Fibroblast of lung (primary cell): Measurements from ENCODE around the gene STON1. TPM values are rescaled to one million over a fixed set of nuclear protein-coding genes. Genes with fewer than 3 reads are reported as not detected.
"Not testable (repeated sequence)": the region's sequence is repeated elsewhere in the genome, so short reads cannot be mapped to it uniquely, and the experiment has no call there.

Experiments
- DNase-seq, 2 donors: peaks; one replicate each; pipeline versions ENCODE4 v3.0.0 to v3.0.0-alpha.2; 2010; ENCODE audit warnings: low read depth in 2 of 2
- H2AFZ ChIP-seq: 2 replicates; pipeline ENCODE4 v1.5.1; 2012; ENCODE audit warnings: low read length, control low read depth, inconsistent platforms
- H3K27ac ChIP-seq: 2 replicates; pipeline ENCODE4 v1.5.1; 2011; ENCODE audit warnings: low read length, control low read depth; ENCODE audit not compliant: insufficient read depth
- H3K27me3 ChIP-seq: 2 replicates; pipeline ENCODE4 v1.5.1; 2011; ENCODE audit warnings: mild to moderate bottlenecking, low read length; ENCODE audit not compliant: control insufficient read depth, insufficient read depth
- H3K36me3 ChIP-seq: 2 replicates; pipeline ENCODE4 v1.5.1; 2011; ENCODE audit warnings: low read length; ENCODE audit not compliant: control insufficient read depth, insufficient read depth
- H3K4me1 ChIP-seq: 2 replicates; pipeline ENCODE4 v1.5.1; 2011; ENCODE audit warnings: low read length; ENCODE audit not compliant: control insufficient read depth, insufficient read depth; ENCODE audit errors: extremely low read depth
- H3K4me2 ChIP-seq: 2 replicates; pipeline ENCODE4 v1.5.1; 2011; ENCODE audit warnings: low read length, control low read depth; ENCODE audit not compliant: insufficient read depth; ENCODE audit errors: extremely low read depth
- H3K4me3 ChIP-seq, 4 experiments: fragments of 200-600 bp in 1 of 4; sonication (generic) in 1 of 4; replicated peaks in 1 of 4; 2 replicates each; pipeline ENCODE4 v1.5.1; 2011 to 2016; ENCODE audit warnings: low read length in 4 of 4, low read depth in 3 of 4, mild to moderate bottlenecking in 3 of 4, control low read depth in 2 of 4, inconsistent platforms in 1 of 4, mixed read lengths in 1 of 4; ENCODE audit not compliant: insufficient read depth in 1 of 4; ENCODE audit errors: control extremely low read depth in 1 of 4
- H3K79me2 ChIP-seq: 2 replicates; pipeline ENCODE4 v1.5.1; 2012; ENCODE audit warnings: mild to moderate bottlenecking, low read length, inconsistent platforms; ENCODE audit not compliant: control insufficient read depth, insufficient read depth
- H3K9ac ChIP-seq: 2 replicates; pipeline ENCODE4 v1.5.1; 2011; ENCODE audit warnings: mild to moderate bottlenecking, low read length, control low read depth; ENCODE audit not compliant: insufficient read depth
- H3K9me3 ChIP-seq: 2 replicates; pipeline ENCODE4 v1.5.1; 2012; ENCODE audit warnings: low read depth, low read length; ENCODE audit not compliant: control insufficient read depth, insufficient read depth
- H4K20me1 ChIP-seq: 2 replicates; pipeline ENCODE4 v1.5.1; 2011; ENCODE audit warnings: low read length; ENCODE audit not compliant: control insufficient read depth, insufficient read depth; ENCODE audit errors: extremely low read depth
- EZH2 ChIP-seq: IDR thresholded peaks from 2 replicates; pipeline ENCODE4 v1.5.1; 2012; ENCODE audit warnings: low read length, control low read depth, mild to moderate bottlenecking; ENCODE audit errors: missing control alignments
- polyA plus RNA-seq, 2 donors: library from polyadenylated mRNA; depleted of rRNA in 1 of 2; stranded (reverse) in 1 of 2; unstranded in 1 of 2; fragments of >200 nt; gene quantifications; 2 replicates each; pipeline ENCODE4 v1.2.1, GENCODE V29; 2011 to 2012; ENCODE audit warnings: missing spikeins in 1 of 2
- total RNA-seq: library from RNA; depleted of rRNA; stranded (reverse); fragments of >200 nt; gene quantifications from 2 replicates; pipeline ENCODE4 v1.2.1, GENCODE V29; 2014
- TF ChIP-seq, protein P1 (sequence below), 2 donors: IDR thresholded peaks in 1 of 2; conservative IDR thresholded peaks in 1 of 2; 1 replicate in 1 of 2; 2 replicates in 1 of 2; pipeline ENCODE4 v1.5.1; 2011 to 2012; ENCODE audit warnings: low read length in 2 of 2, control low read depth in 1 of 2, inconsistent platforms in 1 of 2, low read depth in 1 of 2, mild to moderate bottlenecking in 1 of 2

STON1 gene
- total and polyA plus RNA-seq, 2 donors (not counting 1 experiment from before 2014, with no cell fraction given), result 11.3 to 16.7 TPM

DNA sequence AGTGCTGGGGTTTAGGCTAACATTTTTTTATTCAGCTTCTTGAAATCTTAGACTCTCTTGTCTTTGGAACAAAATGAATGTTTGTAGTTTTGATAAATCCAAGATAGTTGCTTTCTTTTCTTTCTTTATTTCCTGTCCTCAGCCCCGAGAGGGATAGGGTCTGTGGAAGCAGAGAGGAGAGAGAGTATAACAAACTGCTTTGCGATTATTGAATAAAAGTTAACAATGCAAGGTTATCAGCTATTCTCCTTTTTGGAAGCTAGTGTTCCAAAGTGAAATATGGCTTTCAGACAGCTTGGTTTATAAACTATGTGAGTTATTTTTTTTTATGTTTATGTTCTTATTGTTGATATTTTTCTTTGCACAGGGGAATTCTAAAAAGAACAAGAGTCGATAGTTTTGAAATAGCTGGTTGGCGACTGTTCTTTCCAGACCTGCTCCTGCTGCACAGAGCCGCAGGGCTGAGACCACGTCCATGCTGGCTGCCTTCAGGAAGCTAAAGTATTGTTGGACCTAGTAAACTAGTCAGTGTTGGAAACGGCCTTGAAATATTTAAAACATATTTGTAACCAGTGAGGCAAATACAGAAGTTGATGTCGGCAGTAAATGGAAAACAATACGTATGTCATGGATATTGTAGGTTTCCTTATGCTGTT, 15.5 kb upstream of the STON1 start:
- H3K27ac ChIP-seq, result no peak overlapping the region
- no peaks in the 10 kb centered on the region for H3K4me1 ChIP-seq
- peaks cover 1% of the 10 kb centered on the region for H3K36me3 ChIP-seq
- H3K27me3 ChIP-seq, result no peaks in the 10 kb centered on the region
- TF ChIP-seq, protein P1, sequence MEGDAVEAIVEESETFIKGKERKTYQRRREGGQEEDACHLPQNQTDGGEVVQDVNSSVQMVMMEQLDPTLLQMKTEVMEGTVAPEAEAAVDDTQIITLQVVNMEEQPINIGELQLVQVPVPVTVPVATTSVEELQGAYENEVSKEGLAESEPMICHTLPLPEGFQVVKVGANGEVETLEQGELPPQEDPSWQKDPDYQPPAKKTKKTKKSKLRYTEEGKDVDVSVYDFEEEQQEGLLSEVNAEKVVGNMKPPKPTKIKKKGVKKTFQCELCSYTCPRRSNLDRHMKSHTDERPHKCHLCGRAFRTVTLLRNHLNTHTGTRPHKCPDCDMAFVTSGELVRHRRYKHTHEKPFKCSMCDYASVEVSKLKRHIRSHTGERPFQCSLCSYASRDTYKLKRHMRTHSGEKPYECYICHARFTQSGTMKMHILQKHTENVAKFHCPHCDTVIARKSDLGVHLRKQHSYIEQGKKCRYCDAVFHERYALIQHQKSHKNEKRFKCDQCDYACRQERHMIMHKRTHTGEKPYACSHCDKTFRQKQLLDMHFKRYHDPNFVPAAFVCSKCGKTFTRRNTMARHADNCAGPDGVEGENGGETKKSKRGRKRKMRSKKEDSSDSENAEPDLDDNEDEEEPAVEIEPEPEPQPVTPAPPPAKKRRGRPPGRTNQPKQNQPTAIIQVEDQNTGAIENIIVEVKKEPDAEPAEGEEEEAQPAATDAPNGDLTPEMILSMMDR (conservative IDR thresholded peaks at IDR 0.05 in 1 of 2, IDR thresholded peaks at IDR 0.05 in 1 of 2; ENCODE audit: low read depth in 1 of 2, low read length in 2 of 2), result no peak
- no peak for TF ChIP-seq EZH2
- H4K20me1 ChIP-seq, result no peaks in the 10 kb centered on the region
- H3K9ac ChIP-seq, result no peak overlapping the region
- no peak overlapping the region for H3K4me2 ChIP-seq
- H2AFZ ChIP-seq, result no peak overlapping the region
- peak in 1 of 2 donors; percentile 22 for DNase-seq
- no peaks in the 10 kb centered on the region for H3K9me3 ChIP-seq
- no peak overlapping the region for H3K4me3 ChIP-seq
- H3K79me2 ChIP-seq, result no peaks in the 10 kb centered on the region

DNA sequence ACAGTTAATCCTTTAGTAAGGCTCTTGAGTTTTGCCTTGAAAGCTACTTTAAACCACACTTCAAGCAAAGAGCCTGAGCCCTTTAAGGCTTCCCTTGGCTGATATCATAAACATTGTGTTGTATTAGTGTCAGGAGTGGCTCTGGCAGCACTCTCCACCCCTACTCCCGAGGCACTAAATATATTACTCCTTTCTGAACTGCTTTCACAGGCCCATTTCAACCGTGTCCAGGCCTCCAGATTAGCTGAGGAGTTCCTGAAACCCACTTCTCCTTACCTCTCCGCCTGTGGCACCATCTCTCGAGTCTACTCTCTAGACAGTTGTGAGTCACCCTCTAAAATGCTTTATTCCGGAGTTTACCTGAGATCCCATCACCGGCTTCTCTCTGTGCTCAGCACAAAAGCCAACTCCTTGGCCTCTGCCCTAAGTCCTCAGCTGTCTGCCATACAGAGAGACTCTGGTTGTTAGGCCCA, 14.4 kb upstream of the STON1 start:
- H2AFZ ChIP-seq, result no peak overlapping the region
- DNase-seq, result no peak
- H4K20me1 ChIP-seq, result no peaks in the 10 kb centered on the region
- no peak overlapping the region for H3K27ac ChIP-seq
- no peak overlapping the region for H3K9ac ChIP-seq
- H3K4me1 ChIP-seq, result no peaks in the 10 kb centered on the region
- no peaks in the 10 kb centered on the region for H3K27me3 ChIP-seq
- no peak overlapping the region for H3K4me3 ChIP-seq
- H3K4me2 ChIP-seq, result no peak overlapping the region
- H3K36me3 ChIP-seq, result peaks cover 1% of the 10 kb centered on the region
- no peaks in the 10 kb centered on the region for H3K9me3 ChIP-seq
- no peaks in the 10 kb centered on the region for H3K79me2 ChIP-seq
- TF ChIP-seq EZH2, result no peak
- TF ChIP-seq, protein P1 (conservative IDR thresholded peaks at IDR 0.05 in 1 of 2, IDR thresholded peaks at IDR 0.05 in 1 of 2; ENCODE audit: low read depth in 1 of 2, low read length in 2 of 2), result no peak

DNA sequence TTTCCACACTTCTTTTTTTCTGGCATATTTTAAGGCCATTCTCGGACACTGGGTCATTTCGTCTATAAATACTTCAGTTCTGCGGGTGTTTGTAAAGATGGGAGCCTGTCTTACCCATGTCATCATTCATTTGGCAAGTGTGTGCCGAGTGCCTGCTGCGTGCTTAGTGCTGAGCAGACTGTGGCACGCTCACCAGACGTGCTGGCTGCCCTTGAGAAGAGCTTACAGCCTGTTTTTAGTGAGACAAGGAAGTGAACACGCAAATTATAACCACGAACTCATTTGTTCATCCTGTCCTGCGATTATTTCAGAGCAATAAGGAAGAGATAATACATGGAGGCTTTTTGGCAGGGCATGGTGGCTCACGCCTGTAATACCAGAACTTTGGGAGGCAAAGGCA, 10.4 kb upstream of the STON1 start:
- Histone ChIP-seq H4K20me1 (no peaks in the 10 kb centered on the region), H3K4me3 (no peak overlapping the region), H3K4me2 (no peak overlapping the region), H3K9me3 (no peaks in the 10 kb centered on the region), H3K27me3 (no peaks in the 10 kb centered on the region), H3K36me3 (no peaks in the 10 kb centered on the region), H3K79me2 (no peaks in the 10 kb centered on the region), H3K4me1 (no peaks in the 10 kb centered on the region), H3K9ac (no peak overlapping the region), H2AFZ (no peak overlapping the region), H3K27ac (no peak overlapping the region)
- no peak for DNase-seq
- TF ChIP-seq EZH2, result no peak
- TF ChIP-seq, protein P1 (conservative IDR thresholded peaks at IDR 0.05 in 1 of 2, IDR thresholded peaks at IDR 0.05 in 1 of 2; ENCODE audit: low read depth in 1 of 2, low read length in 2 of 2), result no peak

DNA sequence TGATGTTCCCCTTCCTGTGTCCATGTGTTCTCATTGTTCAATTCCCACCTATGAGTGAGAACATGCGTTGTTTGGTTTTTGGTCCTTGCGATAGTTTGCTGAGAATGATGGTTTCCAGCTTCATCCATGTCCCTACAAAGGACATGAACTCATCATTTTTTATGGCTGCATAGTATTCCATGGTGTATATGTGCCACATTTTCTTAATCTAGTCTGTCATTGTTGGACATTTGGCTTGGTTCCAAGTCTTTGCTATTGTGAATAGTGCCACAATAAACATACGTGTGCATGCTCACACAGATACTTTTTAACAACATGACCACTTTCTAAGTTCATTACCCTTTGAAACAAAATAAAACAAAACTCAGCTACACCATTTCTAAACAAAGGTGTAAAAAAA, 5.2 kb upstream of the STON1 start:
- H3K4me3 ChIP-seq, H3K4me2 ChIP-seq, H4K20me1 ChIP-seq, H3K9ac ChIP-seq, DNase-seq, H3K79me2 ChIP-seq, H3K27ac ChIP-seq, H3K36me3 ChIP-seq, H3K27me3 ChIP-seq, H2AFZ ChIP-seq, H3K4me1 ChIP-seq, H3K9me3 ChIP-seq: not testable (repeated sequence)
